ENCODE results near the gene OPRPN. TPM values are rescaled to one million over a fixed set of nuclear protein-coding genes. Genes with fewer than 3 reads are reported as not detected.

OPRPN gene
- polyA plus RNA-seq, 1 donor (not counting 4 experiments of a cell fraction or from before 2014, with no cell fraction given): not detected

- dilution Hi-C loops (cut with MboI; ENCODE audit: extremely low pct_ligation_motif_present, low sequenced_read_pairs): no loop called here
- Histone ChIP-seq H2AFZ (ENCODE audit: control insufficient read depth, low read length) (no peak overlapping the region), H3K27ac (ENCODE audit: control insufficient read depth, insufficient read depth, low read length) (no peak overlapping the region), H3K9ac (ENCODE audit: control insufficient read depth, extremely low read depth, insufficient read depth, low read length) (no peak overlapping the region), H3K9me1 (ENCODE audit: control insufficient read depth, extremely low read depth, insufficient read depth, low read length) (no peaks in the 10 kb centered on the region), H3K4me3 (ENCODE audit: control insufficient read depth in 2 of 3, extremely low read depth in 1 of 3, insufficient read depth in 2 of 3, low read depth in 1 of 3, low read length in 3 of 3) (no peak overlapping the region), H3K9me3 (ENCODE audit: control insufficient read depth, low read depth, low read length) (no peaks in the 10 kb centered on the region), H3K79me2 (ENCODE audit: control insufficient read depth, insufficient read depth, low read length) (no peaks in the 10 kb centered on the region), H4K20me1 (ENCODE audit: control insufficient read depth, extremely low read depth, insufficient read depth, low read length) (no peaks in the 10 kb centered on the region), H3K4me1 (ENCODE audit: control insufficient read depth, extremely low read depth, insufficient read depth, low read length) (no peaks in the 10 kb centered on the region), H3K27me3 (ENCODE audit: control insufficient read depth, extremely low read depth, insufficient read depth, low read length) (no peaks in the 10 kb centered on the region), H3K4me2 (ENCODE audit: control insufficient read depth, extremely low read depth, insufficient read depth, low read depth, low read length) (no peak overlapping the region), H3K36me3 (ENCODE audit: control insufficient read depth in 2 of 2, extremely low read depth in 1 of 2, insufficient read depth in 2 of 2, low read length in 2 of 2) (no peaks in the 10 kb centered on the region)
- DNase-seq (ENCODE audit: low read depth, low spot score) (no peak), FAIRE-seq (no peak)
- TF ChIP-seq CTCF (optimal IDR thresholded peaks at IDR 0.05 in 1 of 3, IDR thresholded peaks at IDR 0.05 in 1 of 3, conservative IDR thresholded peaks at IDR 0.05 in 1 of 3; ENCODE audit: extremely low read depth in 1 of 3, insufficient read depth in 2 of 3, low read length in 3 of 3) (no peak), EZH2 (IDR thresholded peaks at IDR 0.05; ENCODE audit: low read length) (no peak)
These were observed 29.0 kb downstream of the OPRPN start for GRCh38 chr4:70426789-70427188.

GRCh38 chr4:70437197-70437596, 39.5 kb downstream of the OPRPN start:
- DNase-seq (ENCODE audit: low read depth, low spot score) (no peak), FAIRE-seq (no peak)
- Histone ChIP-seq H3K27ac (ENCODE audit: control insufficient read depth, insufficient read depth, low read length) (no peak overlapping the region), H3K4me3 (ENCODE audit: control insufficient read depth in 2 of 3, extremely low read depth in 1 of 3, insufficient read depth in 2 of 3, low read depth in 1 of 3, low read length in 3 of 3) (no peak overlapping the region), H3K36me3 (ENCODE audit: control insufficient read depth in 2 of 2, extremely low read depth in 1 of 2, insufficient read depth in 2 of 2, low read length in 2 of 2) (no peaks in the 10 kb centered on the region), H3K27me3 (ENCODE audit: control insufficient read depth, extremely low read depth, insufficient read depth, low read length) (no peaks in the 10 kb centered on the region), H3K9ac (ENCODE audit: control insufficient read depth, extremely low read depth, insufficient read depth, low read length) (no peak overlapping the region), H4K20me1 (ENCODE audit: control insufficient read depth, extremely low read depth, insufficient read depth, low read length) (no peaks in the 10 kb centered on the region), H3K4me1 (ENCODE audit: control insufficient read depth, extremely low read depth, insufficient read depth, low read length) (no peaks in the 10 kb centered on the region), H3K79me2 (ENCODE audit: control insufficient read depth, insufficient read depth, low read length) (no peaks in the 10 kb centered on the region), H3K4me2 (ENCODE audit: control insufficient read depth, extremely low read depth, insufficient read depth, low read depth, low read length) (no peak overlapping the region), H3K9me1 (ENCODE audit: control insufficient read depth, extremely low read depth, insufficient read depth, low read length) (no peaks in the 10 kb centered on the region), H3K9me3 (ENCODE audit: control insufficient read depth, low read depth, low read length) (no peaks in the 10 kb centered on the region), H2AFZ (ENCODE audit: control insufficient read depth, low read length) (no peak overlapping the region)
- dilution Hi-C loops (cut with MboI; ENCODE audit: extremely low pct_ligation_motif_present, low sequenced_read_pairs): no loop called here
- TF ChIP-seq CTCF (optimal IDR thresholded peaks at IDR 0.05 in 1 of 3, IDR thresholded peaks at IDR 0.05 in 1 of 3, conservative IDR thresholded peaks at IDR 0.05 in 1 of 3; ENCODE audit: extremely low read depth in 1 of 3, insufficient read depth in 2 of 3, low read length in 3 of 3): no peak
- TF ChIP-seq EZH2 (IDR thresholded peaks at IDR 0.05; ENCODE audit: low read length): no peak
